Measurements from ENCODE around the gene LYAR. TPM values are rescaled to one million over a fixed set of nuclear protein-coding genes. Genes with fewer than 3 reads are reported as not detected.
"Not testable (repeated sequence)": the region's sequence is repeated elsewhere in the genome, so short reads cannot be mapped to it uniquely, and the experiment has no call there.

The LYAR gene
- total RNA-seq, 1 donor from 2014 or later: 7.4 TPM

DNA sequence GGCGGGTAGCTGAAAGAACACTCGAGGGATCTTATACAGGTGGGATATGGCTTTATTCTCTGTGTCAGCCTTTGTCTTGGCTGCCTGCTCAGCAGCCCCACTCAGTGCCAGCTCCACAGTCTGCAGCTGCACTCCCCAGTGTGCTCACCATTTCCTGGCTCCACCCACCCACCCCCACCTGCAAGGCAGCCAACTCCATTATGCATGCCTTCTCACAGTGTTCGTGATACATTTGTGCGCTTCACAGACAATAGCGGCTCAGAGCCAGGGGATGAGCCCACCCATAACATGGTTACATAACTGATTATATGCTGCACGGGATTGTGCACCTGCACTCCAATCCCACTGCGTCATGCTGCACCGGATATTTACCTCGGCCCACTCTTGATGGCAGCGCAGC, 33.2 kb downstream of the LYAR start:
- Mint-ChIP-seq H3K4me3 (ENCODE audit: unreplicated experiment) (no peak overlapping the region), H3K9me3 (ENCODE audit: unreplicated experiment) (peaks cover 1% of the 10 kb centered on the region), H3K4me1 (ENCODE audit: low read depth, unreplicated experiment) (no peaks in the 10 kb centered on the region), H3K36me3 (ENCODE audit: unreplicated experiment) (no peaks in the 10 kb centered on the region), H3K27ac (ENCODE audit: unreplicated experiment) (no peak overlapping the region), H3K27me3 (ENCODE audit: unreplicated experiment) (no peaks in the 10 kb centered on the region)
- no peak for DNase-seq
- TF ChIP-seq, protein P1, sequence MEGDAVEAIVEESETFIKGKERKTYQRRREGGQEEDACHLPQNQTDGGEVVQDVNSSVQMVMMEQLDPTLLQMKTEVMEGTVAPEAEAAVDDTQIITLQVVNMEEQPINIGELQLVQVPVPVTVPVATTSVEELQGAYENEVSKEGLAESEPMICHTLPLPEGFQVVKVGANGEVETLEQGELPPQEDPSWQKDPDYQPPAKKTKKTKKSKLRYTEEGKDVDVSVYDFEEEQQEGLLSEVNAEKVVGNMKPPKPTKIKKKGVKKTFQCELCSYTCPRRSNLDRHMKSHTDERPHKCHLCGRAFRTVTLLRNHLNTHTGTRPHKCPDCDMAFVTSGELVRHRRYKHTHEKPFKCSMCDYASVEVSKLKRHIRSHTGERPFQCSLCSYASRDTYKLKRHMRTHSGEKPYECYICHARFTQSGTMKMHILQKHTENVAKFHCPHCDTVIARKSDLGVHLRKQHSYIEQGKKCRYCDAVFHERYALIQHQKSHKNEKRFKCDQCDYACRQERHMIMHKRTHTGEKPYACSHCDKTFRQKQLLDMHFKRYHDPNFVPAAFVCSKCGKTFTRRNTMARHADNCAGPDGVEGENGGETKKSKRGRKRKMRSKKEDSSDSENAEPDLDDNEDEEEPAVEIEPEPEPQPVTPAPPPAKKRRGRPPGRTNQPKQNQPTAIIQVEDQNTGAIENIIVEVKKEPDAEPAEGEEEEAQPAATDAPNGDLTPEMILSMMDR (IDR thresholded peaks at IDR 0.05; ENCODE audit: partially characterized antibody, unreplicated experiment): no peak

DNA sequence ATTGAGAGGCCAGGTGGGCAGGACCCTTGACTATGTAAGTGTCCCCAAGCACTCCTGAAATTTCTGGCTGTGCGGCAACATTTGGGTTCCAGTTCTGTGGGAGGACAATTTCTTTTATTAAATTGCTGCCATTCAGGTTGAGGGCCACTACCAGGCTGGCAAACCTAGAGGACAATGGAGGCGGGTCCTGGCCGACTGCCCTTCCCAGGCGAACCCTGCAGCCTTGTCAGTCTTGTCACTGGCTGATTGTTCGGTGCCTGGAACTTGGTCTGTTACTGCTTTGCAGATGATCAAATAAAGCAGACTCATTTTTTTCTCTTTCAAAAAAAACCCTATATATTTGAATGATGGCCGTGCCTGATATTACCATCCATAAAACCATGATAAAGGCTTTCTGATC, 35.3 kb downstream of the LYAR start:
- Mint-ChIP-seq H3K4me1 (ENCODE audit: low read depth, unreplicated experiment) (no peaks in the 10 kb centered on the region), H3K36me3 (ENCODE audit: unreplicated experiment) (no peaks in the 10 kb centered on the region), H3K27ac (ENCODE audit: unreplicated experiment) (no peak overlapping the region), H3K27me3 (ENCODE audit: unreplicated experiment) (no peaks in the 10 kb centered on the region), H3K4me3 (ENCODE audit: unreplicated experiment) (no peak overlapping the region), H3K9me3 (ENCODE audit: unreplicated experiment) (peaks cover 1% of the 10 kb centered on the region)
- no peak for DNase-seq
- TF ChIP-seq, protein P1 (IDR thresholded peaks at IDR 0.05; ENCODE audit: partially characterized antibody, unreplicated experiment): no peak

DNA sequence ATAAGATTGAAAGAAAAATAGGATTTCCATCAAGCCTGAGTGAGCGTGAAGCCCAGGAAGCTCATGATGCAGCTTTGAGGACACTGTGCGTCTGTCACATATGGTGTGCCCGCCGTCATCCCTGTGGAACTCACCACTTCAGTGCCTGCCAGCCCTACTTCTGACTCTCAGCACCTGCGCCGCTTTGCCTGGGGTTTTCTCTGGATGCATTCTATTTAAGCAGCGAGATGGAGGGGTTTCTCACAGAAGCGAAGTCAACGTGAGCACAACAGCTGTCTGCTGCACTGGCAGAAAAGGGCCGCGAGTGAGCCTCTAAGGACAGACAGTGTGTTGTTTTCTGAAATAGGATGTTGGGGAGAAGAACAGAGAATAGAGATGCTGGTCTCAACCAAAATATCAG, 35.8 kb downstream of the LYAR start:
- DNase-seq: no peak
- H3K36me3 Mint-ChIP-seq (ENCODE audit: unreplicated experiment): no peaks in the 10 kb centered on the region
- H3K4me1 Mint-ChIP-seq (ENCODE audit: low read depth, unreplicated experiment): no peaks in the 10 kb centered on the region
- peaks cover 1% of the 10 kb centered on the region for H3K9me3 Mint-ChIP-seq (ENCODE audit: unreplicated experiment)
- H3K4me3 Mint-ChIP-seq (ENCODE audit: unreplicated experiment): no peak overlapping the region
- H3K27ac Mint-ChIP-seq (ENCODE audit: unreplicated experiment): no peak overlapping the region
- H3K27me3 Mint-ChIP-seq (ENCODE audit: unreplicated experiment): no peaks in the 10 kb centered on the region
- TF ChIP-seq, protein P1 (IDR thresholded peaks at IDR 0.05; ENCODE audit: partially characterized antibody, unreplicated experiment): no peak

DNA sequence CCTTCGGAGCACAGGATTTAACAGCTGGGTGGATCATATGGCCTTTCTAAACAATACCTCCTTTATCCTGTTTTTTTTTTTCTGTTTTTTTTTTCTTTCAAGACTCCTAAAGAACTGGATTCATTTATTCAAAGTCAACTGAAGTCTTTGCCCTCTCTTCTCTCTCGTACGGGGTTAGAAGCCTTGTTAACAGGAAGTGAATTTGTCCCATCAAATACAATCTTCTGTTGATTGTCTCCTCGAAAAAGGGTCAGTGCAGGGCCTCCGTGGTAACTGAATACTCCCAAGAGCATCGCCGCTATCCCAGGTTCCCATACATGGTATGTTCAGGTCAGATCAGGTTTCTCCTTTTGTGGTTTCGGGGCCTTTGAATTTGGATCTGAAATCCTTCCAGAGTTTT, 40.1 kb downstream of the LYAR start:
- peaks cover 6% of the 10 kb centered on the region for H3K36me3 Mint-ChIP-seq (ENCODE audit: unreplicated experiment)
- H3K4me1 Mint-ChIP-seq (ENCODE audit: low read depth, unreplicated experiment): peaks cover 13% of the 10 kb centered on the region
- H3K9me3 Mint-ChIP-seq (ENCODE audit: unreplicated experiment): peaks cover 5% of the 10 kb centered on the region
- peaks cover 4% of the 10 kb centered on the region for H3K27me3 Mint-ChIP-seq (ENCODE audit: unreplicated experiment)
- TF ChIP-seq, protein P1 (IDR thresholded peaks at IDR 0.05; ENCODE audit: partially characterized antibody, unreplicated experiment): no peak
- DNase-seq: no peak
- H3K27ac Mint-ChIP-seq (ENCODE audit: unreplicated experiment): no peak overlapping the region
- H3K4me3 Mint-ChIP-seq (ENCODE audit: unreplicated experiment): peak overlapping the region; percentile 55

DNA sequence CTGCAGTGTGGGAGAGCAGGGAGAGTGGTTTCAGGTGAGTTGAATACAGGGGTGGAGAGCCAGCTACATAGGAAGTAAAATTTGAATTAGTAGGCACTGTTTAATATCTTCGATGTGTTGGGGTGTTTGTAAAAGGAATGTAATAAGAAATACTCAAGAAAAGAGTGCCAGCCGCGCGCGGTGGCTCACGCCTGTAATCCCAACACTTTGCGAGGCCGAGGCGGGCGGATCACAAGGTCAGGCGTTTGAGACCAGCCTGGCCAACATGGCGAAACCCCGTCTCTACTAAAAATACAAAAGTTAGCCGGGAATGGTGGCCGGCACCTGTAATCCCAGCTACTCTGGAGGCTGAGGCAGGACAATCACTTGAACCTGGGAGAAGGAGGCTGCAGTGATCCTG, 40.6 kb downstream of the LYAR start:
- not testable (repeated sequence) for H3K9me3 Mint-ChIP-seq (ENCODE audit: unreplicated experiment); DNase-seq; H3K36me3 Mint-ChIP-seq (ENCODE audit: unreplicated experiment); H3K27me3 Mint-ChIP-seq (ENCODE audit: unreplicated experiment)
- Mint-ChIP-seq H3K4me1 (ENCODE audit: low read depth, unreplicated experiment) (peaks cover 13% of the 10 kb centered on the region), H3K27ac (ENCODE audit: unreplicated experiment) (peak overlapping the region; percentile 98), H3K4me3 (ENCODE audit: unreplicated experiment) (peak overlapping the region; percentile 98)

DNA sequence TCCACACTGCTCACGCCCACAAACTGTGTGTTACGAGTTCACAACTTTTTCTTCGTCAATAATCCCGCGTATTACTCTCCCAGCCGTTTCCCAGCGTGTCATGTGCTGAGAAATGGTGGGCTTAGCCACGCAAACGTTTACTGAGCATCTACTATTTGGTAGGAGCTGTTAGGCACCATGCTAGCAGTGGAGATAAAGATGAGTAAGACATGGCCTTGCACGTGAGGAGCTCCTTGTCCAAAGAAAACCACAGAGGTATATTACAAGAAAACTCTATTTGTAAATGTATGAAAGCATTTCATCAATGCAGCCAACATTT, 41.1 kb downstream of the LYAR start:
- no peak for DNase-seq
- H3K36me3 Mint-ChIP-seq (ENCODE audit: unreplicated experiment): peaks cover 6% of the 10 kb centered on the region
- H3K27me3 Mint-ChIP-seq (ENCODE audit: unreplicated experiment): peaks cover 4% of the 10 kb centered on the region
- peaks cover 13% of the 10 kb centered on the region for H3K4me1 Mint-ChIP-seq (ENCODE audit: low read depth, unreplicated experiment)
- H3K4me3 Mint-ChIP-seq (ENCODE audit: unreplicated experiment): peak overlapping the region; percentile 98
- peaks cover 5% of the 10 kb centered on the region for H3K9me3 Mint-ChIP-seq (ENCODE audit: unreplicated experiment)
- TF ChIP-seq, protein P1 (IDR thresholded peaks at IDR 0.05; ENCODE audit: partially characterized antibody, unreplicated experiment): no peak
- peak overlapping the region; percentile 98 for H3K27ac Mint-ChIP-seq (ENCODE audit: unreplicated experiment)

Measured in glutamatergic neuron (in vitro differentiated cells).